ENCODE results near the gene MATN1.

Gene MATN1

DNA sequence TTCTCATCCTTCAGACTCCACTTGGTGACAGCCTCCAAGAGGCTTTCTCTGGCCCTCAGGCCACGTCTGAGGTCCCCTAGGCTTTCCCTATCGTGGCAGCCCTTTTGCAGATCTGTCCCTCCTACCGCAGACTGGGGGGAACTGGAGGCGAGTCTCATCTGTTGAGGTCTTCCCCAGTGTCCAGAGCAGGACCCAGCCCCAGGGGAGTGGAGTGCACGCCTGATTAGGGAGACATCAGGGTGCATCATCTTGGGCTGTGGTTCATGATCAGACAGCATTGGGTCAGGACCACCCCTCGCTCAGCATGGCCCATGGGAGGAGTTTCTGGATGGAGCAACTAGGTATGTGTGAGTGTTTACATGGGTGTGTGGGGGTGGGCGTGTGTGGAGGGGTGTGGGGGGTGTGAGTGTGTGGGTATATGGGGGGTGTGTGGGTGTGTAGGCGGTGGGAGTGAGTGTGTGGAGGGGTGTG lies 8.5 kb upstream of the MATN1 start:
- no peak for DNase-seq (ENCODE audit: low read depth in 2 of 2)

DNA sequence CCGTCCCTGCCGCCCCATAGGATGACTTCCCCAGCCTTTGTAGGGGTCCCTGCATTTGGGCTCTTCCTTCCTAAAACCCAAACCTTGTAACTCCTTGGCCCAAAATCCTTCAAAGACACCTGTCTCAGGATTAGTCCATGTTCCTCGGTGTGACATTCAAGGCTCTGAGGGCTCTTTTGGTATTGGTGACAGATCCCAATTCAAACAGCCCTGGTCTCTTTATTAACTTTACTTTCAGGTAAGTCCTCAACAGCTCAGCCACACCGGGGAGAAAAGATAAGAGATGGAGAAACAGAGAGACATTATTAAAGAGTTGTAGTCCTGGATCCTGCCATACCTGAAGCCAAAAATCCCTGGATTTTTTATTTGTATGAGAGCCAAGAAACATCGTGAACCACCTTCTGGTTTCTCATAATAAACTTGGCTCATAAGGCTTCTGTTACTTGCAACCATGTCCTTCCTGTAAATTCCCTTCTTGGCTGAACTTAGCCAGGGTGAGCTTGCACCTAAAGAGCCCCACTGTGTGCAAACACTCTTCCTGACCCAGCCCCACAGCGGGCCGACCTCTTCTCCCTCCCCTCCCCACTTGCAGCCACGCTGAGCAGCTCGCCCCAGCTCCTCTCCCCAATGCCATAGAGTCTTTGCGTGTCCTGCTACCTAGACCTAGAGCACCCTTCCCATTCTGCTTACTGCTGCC lies 7.9 kb upstream of the MATN1 start:
- no peak for DNase-seq (ENCODE audit: low read depth in 2 of 2)

DNA sequence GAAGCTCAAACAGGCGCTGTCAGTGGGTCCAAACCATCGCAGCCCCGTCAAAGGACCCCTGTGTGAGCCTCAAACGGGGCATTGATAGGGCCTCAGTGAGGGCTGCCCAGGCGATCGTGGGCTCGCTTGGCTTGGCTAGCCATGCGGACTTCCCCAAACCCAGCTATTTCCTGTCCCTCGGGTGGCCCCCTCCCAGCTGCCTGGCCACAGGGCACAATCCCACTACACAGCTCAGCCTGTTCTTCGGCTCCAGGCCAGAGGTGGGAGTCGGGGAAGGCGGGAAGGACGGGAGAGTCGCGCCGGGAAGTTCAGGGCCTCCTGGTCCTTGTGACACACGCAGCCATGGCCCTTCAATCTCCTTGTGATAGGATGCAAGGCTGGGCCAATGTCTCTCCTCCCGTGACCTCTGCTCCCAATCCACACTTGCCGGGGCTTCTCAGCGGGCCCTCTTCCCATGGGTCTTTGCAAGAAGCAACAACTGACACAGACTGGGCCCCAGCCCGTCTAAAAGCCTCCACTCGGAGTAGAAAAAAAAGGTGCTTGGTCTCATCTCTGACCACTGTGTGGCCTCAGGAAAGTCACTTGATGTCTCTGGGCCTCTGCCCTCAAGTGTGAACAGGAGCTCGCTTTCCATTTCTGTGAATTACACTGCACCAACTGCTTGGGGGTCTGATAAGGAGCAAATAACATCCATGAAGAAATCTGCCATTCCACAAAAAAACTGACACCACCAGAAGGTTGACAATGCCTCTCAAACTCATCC lies 7.1 kb upstream of the MATN1 start:
- no peak for DNase-seq (ENCODE audit: low read depth in 2 of 2)

DNA sequence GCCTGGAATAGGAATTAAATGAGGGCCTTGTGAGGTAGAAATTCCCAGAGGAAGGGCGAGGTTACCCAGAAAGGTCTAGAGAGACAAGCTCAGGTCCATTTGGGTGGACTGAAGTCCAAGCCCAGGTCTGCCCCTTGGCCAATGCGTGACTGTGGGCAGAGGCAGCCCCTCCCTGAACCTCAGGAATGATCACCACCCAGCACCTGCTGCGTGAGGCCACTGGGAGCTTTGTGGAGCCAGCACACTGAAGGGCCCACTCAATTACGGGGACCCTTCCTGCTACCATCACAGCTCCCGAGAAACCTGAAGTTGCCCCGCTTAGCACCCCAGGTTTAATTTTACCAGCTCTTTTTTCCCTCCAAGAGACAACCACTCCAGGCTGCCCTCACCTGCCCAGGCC lies 6.5 kb upstream of the MATN1 start:
- DNase-seq (ENCODE audit: low read depth in 2 of 2): no peak

DNA sequence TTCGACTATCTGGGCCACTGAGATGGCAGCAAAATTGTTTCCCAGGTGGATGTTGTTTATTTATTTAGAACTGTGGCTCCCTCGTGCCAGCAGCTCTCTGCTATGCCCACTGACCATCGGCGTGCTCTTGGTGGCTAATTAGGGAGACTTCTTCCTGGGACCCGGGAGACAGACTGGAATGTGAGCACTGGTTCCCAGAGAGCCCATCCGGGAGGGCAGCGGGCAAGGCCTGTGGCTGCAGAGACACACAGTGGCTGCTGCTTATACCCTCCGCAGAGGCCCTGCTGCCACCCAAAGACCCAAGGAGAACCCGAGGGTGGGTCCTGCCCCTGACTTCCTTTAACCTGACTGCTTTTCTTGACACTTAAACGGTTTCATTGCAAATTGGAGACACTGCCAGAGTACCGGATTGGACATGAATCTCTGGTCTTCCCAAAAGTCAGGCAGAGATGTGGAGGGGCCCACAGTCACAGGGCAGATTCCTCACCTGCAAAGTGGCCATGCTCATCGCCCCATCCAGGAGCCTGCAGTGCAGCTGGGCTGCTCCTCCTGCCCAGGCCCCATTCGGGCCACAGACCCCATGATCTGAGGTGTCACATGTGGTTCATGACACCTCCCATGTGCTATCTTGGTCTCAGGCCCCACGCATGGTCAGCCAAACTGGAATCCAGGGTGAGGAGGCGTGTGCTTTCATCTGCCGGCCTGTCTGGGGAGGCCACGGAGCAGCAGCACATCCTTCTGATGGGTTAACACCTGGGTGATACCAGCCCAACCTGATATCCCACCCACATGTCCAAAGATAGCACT lies 5.7 kb upstream of the MATN1 start:
- no peak for DNase-seq (ENCODE audit: low read depth in 2 of 2)

DNA sequence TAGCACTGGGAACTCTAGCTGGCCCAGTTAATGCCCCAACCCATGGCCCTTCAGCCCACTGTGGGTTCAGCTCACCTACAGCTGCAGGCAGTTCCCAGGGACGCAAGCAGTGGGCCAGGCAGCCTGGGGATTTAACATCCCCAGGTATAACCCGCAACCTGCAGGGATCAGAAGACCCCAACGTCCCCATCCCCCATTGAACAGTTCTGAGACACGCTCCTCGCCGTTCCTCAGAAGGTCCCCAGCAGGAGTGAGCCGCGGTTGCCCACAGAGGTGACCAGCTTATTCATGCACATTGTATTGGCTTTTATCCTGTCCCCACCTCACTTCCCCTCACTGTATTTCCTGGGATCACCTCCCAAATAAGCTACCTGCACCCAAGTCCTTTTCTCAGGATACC lies 5.0 kb upstream of the MATN1 start:
- DNase-seq (ENCODE audit: low read depth in 2 of 2): no peak

DNA sequence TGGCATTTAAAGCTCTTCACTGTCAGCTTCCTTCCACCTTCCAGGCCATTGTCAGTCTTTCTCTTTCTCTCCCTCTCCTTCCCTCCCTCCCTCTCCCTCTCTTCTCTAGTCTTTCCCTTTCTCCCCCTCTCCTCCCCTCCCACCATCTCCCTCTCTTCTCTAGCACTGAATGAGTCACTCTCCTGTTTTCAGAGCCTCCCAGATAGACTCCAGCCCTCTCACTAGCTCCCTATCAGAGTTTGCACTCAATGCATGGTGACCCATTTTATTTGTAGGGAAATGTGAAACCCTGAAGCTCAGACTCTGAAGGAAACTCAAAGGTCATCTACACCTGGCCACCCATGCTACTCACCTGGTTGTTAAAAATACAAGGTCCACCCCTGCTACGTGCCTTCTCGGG lies 4.4 kb upstream of the MATN1 start:
- DNase-seq (ENCODE audit: low read depth in 2 of 2): no peak

DNA sequence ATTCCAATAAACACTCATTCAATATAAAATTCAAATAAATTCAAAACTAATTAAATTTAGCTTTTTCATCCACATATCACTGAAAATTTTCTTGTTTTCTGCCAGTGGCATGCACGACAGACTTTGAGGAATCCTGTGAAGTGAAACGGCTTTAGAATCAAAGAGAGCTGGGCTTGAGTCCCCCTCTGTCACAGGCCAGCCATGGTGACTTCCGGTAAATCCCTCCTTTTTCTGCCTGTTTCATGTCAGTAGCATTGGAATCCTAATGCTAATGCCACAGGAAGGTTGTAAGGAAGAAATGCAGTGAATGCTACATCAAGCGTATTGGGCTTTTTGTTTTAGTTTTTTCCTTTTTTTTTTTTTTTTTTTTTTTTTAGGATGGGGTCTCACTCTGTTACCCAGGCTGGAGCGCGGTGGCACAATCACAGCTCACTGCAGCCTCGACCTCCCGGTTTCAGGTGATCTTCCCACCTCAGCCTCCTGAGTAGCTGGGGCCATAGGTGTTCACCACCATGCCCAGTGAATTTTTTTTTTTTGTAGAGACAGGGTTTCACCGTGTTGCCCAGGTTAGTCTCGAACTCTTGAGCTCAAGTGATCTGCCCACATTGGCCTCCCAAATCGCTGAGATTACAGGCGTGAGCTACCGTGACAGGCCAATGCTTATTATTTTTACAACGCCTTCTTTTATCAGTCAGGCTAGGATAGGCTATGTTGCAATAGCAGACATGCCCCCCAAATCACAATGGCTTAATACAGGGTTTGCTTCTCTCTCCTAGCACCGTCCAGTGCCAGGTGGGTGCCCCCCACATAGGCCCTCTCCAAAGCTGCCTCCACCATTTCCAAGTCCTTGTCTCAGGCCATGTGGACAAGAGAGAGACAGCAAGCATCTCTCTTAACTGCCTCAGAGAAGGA lies 3.6 kb upstream of the MATN1 start:
- DNase-seq (ENCODE audit: low read depth in 2 of 2): no peak

DNA sequence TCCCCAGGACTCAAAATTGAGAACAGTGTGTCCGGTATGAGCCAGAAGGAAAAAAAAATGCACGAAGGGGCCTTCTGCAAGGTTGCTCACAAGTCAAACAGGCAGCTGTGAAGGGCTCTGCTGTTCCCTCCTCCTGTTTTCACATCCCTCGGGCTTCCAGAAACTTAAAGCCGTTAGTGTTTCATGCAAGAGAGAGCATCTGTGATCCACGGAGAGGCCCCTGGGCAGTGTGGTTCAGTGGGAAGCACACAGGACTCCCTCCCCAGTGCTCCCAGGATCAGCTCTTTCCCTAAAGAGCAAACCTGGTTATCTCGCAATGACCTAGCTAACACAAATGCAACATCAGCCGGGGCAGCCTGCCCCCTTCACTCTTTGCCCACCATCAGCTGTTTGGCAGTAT lies 2.9 kb upstream of the MATN1 start:
- no peak for DNase-seq (ENCODE audit: low read depth in 2 of 2)

DNA sequence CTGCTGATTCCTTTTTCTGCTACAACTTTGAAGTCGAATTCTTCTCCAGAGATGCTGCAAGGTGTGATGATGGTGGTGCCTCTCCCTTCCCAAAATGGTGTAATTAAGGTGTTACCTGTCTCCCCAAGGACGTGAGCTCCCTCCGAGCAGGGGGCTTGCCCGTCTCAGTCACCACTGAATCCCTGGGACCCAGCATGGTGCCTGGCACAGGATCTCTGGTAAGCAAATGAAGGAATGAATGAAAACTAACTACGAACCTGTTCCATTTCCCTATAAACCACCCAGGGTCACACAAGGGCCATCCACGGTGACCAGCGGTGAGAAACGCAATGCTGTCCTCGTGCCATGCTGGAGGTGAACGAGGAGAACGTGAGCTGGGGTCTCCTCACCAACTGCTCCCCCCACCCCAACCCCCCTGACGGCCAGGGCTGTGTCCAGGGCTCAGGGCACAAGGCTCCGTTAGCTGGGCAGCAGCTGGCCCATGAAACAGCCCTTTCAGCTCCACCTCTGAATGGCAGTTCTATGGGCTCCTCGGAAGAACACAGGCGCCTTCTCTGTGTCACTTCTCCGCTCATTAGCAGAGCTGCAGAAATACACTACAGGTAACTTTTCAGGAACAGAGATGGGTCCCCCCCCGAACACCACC lies 2.2 kb upstream of the MATN1 start:
- DNase-seq (ENCODE audit: low read depth in 2 of 2): no peak

DNA sequence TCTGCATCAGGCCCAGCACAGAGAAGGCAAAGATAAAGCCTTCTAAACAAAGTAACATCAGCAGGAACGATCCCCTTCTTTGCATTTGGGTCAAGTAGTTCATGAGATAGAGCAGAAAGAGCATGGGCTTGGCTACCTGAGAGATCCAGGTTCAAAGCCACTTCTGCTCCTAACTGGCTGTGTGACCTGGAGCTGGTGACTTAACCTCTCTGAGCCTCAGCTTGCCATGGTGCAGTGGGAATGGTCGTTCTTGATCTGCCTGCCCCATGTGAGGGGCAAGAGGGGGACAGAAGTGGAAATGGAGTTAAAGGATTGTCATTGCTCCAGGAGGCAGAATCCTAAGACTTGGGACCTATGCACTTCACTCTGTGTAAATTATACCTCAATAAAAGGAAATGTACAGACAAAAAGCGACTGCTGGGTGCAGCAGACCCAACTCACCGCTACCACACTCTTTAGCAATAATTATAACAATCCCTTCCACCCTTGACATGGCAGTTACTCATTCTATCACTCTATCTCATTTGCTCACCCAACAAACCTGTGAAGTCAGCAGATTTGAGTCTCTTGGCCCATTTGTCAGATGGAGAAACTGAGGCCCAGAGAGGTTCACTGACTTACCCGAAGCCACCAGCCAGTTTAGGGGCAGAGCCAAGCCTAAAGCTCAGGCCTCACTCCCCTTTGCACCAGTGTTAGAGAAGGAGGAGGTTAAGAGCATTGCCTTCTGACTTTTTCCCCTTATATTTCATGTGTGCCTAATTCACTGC lies 1.5 kb upstream of the MATN1 start:
- DNase-seq (ENCODE audit: low read depth in 2 of 2): no peak

DNA sequence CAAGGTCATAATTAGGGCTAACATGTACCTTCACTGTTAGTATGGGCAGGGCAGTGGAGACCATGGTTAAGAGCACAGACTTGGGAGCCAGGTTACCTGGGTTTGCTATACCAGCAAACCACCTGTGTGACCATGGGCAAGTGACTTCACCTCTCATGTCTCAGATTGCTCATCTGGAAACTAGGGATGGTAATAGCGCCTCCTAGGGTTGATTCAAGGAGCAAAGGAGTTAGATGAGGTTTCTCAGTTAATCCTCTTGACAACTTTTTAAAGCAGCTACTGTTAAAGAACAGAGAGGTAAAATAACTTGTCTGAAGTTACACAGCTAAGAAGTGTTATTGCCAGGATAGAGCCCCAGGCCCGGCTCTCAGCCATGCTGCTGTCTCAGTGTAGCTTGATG lies 790 bp upstream of the MATN1 start:
- DNase-seq (ENCODE audit: low read depth in 2 of 2): no peak

DNA sequence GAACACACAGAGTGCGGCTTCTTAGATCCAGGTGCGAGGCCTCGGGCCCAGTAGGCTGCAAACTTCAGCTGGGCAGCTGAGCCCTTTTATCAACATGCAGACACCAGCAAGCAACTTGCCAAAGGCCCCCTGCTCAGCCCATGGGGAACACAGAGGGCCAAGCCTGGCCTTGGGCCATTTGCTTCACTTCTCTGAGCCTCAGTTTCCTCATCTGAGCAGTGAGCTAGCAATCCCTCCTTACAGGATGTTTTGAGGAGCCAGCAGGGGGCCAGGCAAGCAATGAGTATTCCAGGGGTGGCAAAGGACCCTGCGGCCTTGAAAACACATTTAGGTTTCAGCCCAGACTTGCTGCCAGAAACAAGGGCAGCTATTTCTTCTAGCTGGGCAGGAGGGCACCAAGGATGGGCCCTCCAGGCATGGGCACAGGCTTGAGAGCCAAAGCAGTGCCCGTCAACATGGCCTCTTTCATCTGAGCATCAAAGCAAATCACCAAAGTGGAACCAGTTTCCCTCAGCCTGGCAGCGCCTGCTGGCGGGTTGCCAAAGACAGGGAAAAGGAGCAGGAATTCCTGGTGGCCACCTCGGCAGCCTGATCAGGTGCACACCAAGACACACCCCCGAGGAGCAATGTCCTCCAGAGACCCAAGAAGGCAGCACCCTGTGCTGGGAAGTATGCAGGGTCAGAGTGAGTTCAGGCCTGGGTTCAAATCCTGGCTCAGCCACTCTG lies 1.4 kb downstream of the MATN1 start:
- no peak for DNase-seq (ENCODE audit: low read depth in 2 of 2)

DNA sequence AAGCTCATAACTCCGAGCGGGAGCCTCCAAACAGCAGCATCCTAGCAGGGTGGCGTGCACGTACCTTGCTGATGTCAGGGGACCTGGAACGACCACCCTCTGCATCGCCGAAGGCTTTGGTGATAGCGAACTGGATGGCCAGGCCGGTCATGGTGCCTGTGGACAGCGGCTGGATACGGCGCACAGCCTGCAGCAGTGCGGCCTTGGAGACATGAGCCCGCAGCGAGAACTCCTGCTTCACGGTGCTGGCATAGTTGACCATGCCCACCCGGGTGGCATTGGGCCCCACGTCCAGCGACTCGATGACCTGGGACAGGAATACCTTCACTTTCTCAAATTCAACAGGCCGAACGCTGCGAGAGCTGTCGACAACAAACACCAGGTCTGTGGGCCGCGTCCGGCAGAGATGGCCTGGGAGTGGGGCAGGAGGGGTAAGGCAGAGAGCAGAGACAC lies 2.0 kb downstream of the MATN1 start:
- DNase-seq (ENCODE audit: low read depth in 2 of 2): no peak

DNA sequence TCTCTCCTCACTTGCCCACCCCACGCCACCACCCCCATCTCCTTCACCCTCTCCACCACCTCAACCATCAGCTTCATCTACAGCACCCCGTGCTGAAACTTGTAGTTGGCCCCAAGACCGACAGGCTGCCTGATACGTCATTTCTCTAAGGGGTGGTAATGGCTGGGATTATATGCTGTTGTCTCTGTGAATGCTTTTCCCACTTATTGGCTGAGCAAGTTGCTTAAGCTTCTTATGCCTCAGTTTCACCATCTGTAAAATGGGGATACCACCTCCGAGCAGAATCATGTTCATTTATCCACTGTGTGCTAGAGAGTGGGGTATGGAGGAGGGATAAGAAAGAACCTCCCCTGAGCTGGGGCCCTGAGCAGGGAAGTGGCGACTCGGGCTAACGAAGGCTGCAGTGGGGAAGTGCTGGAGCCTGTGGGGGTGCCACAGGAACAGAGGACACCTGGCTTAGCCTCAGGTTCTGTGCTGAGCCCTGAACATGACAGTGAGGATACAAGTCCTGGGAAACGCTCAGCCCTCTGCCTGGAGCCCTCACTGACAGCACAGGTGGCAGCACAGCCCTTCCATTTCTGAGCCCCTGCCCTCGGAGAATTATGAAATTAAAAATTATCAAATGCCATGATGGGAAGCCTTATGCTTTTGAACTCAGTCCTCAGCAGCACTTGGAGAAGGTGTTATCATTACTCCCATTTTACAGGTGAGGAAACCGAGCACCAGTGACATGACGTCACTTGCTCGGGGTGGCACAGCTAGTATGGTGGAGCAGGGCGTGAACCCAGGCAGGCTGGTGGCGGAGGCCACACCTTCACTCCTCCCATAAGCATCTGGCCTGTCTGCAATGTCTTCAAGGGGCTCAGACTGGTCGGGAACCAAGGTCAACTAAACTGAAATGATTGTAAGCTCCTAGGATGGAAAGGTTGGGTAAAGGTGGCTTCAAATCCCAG lies 2.8 kb downstream of the MATN1 start:
- no peak for DNase-seq (ENCODE audit: low read depth in 2 of 2)

DNA sequence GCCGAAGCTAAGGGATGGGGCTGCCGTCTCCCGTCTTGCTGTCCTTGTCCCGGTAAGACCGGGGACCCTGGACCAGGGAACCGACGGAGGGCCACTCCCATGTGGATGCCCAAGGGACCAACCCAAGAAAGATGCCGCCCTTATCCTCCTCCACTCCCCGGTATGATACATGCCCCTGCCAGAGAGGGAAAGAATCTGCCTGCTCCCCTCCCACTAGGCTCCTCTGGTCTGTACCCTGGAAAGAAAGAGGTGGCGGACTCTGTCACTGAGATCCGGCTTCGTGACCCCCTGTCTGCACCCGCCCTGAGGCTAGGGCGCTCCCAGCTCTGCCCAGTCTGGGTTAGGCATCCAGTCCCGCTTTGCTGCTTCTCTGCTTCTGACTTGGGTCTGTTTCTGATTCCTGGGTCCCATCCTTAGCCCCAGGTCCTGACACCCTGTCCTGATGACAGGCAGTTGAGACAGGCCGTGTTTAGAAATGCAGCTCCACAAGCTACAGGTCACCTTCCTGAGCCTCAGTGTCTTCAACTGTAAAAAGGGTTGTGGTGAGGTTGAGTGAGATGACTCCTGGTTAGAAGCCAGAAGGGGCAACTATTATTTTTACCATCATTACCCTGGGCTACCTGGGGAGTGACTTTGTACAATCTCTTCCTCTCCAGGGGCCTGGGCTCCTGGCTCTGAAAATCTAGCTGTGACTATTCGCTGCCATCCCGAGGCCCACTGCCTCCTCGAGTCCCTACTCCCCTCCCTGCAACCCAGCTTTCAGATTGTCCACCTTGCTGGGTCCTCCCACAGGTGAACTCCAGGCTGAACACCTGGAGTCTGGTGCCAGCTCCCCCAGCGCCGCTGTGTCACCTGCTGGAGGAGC lies 3.7 kb downstream of the MATN1 start:
- no peak for DNase-seq (ENCODE audit: low read depth in 2 of 2)

DNA sequence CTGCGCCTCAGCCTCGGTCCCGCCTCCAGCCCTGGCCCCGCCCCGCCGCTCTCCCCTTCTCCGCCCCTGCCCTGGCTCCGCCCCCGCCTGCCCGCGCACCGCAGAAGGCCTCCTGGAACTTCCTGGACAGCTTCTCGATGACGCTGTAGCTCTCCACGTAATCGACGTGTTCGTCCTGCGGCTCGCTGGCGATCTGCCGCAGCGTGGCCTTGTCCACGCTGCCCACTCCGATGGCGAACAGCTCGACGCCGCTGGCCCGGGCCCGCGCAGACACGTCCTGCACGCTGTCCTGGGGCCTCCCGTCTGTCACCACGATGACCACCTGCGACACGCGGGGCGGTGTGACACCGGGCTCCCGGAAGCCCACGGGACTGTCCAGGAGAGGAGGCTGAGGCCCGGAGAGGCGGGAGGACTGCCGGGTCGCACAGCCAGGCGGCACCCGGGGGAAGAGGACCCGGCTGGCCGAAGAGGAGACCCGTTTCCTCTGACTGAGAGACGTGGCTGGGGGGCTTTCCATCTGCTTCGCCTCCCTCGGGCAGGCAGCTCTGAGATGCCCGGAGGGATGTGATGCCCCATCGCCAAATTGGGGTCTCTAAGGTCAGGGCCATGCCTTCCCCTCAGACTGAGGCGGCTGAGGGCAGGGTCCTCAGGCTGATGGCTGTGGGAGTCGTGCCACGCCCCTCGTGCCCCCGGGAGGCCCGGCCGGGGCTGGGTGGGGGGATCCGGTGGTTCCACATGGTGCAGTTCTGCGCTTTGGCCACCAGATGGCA lies 4.6 kb downstream of the MATN1 start:
- DNase-seq (ENCODE audit: low read depth in 2 of 2): peak; percentile 58 to 81
